Measurements from ENCODE around the gene CERK. TPM values are rescaled to one million over a fixed set of nuclear protein-coding genes. Genes with fewer than 3 reads are reported as not detected.

The CERK gene
- total RNA-seq, 1 experiment from 2014 or later, result 30.9 TPM

DNA sequence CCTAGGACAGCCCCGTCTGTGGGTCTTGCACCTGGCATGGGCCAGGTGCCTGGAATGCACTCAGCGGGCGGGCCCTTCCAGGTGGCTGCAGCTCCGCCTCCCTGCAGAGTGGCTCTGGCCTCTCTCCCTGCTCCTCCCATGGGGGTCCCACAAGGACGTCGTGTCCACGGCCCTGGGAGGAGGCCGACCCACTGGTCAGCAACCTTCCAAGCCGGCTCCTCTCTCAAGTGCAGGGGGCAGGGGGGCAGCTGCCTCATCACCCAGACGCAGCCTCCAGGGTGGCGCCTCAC lies 41.9 kb downstream of the CERK start:
- in situ Hi-C loops (cut with HindIII; ENCODE audit: low pct_unique_long_range_greater_than_20kb, low sequenced_read_pairs), result no loop called here
- Histone ChIP-seq H3K4me1 (ENCODE audit: control insufficient read depth, insufficient read depth, low read length) (no peaks in the 10 kb centered on the region), H3K4me3 (ENCODE audit: low read depth in 2 of 2, low read length in 2 of 2) (no peak overlapping the region), H3K36me3 (ENCODE audit: control insufficient read depth, insufficient read depth, low read length) (no peaks in the 10 kb centered on the region), H3K9me3 (ENCODE audit: control insufficient read depth, insufficient read depth, low read depth, low read length) (no peaks in the 10 kb centered on the region), H3K27me3 (ENCODE audit: control insufficient read depth, insufficient read depth, low read length) (no peaks in the 10 kb centered on the region), H3K27ac (ENCODE audit: low read length) (no peak overlapping the region)
- ATAC-seq (no peak), DNase-seq (ENCODE audit: low read depth, low spot score) (no peak)
- POLR2A ChIA-PET, result no interaction called here
- no peak for TF ChIP-seq POLR2AphosphoS5 (IDR thresholded peaks at IDR 0.05; ENCODE audit: low read depth, low read length)
- TF ChIP-seq, protein P1, sequence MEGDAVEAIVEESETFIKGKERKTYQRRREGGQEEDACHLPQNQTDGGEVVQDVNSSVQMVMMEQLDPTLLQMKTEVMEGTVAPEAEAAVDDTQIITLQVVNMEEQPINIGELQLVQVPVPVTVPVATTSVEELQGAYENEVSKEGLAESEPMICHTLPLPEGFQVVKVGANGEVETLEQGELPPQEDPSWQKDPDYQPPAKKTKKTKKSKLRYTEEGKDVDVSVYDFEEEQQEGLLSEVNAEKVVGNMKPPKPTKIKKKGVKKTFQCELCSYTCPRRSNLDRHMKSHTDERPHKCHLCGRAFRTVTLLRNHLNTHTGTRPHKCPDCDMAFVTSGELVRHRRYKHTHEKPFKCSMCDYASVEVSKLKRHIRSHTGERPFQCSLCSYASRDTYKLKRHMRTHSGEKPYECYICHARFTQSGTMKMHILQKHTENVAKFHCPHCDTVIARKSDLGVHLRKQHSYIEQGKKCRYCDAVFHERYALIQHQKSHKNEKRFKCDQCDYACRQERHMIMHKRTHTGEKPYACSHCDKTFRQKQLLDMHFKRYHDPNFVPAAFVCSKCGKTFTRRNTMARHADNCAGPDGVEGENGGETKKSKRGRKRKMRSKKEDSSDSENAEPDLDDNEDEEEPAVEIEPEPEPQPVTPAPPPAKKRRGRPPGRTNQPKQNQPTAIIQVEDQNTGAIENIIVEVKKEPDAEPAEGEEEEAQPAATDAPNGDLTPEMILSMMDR (IDR thresholded peaks at IDR 0.05), result no peak
- TF ChIP-seq TCF7L2 (IDR thresholded peaks at IDR 0.05; ENCODE audit: low read depth, low read length), result no peak
- no peak for TF ChIP-seq SIN3A (IDR thresholded peaks at IDR 0.05; ENCODE audit: borderline replicate concordance, insufficient read depth, low read depth, low read length)
- TF ChIP-seq, protein P2, sequence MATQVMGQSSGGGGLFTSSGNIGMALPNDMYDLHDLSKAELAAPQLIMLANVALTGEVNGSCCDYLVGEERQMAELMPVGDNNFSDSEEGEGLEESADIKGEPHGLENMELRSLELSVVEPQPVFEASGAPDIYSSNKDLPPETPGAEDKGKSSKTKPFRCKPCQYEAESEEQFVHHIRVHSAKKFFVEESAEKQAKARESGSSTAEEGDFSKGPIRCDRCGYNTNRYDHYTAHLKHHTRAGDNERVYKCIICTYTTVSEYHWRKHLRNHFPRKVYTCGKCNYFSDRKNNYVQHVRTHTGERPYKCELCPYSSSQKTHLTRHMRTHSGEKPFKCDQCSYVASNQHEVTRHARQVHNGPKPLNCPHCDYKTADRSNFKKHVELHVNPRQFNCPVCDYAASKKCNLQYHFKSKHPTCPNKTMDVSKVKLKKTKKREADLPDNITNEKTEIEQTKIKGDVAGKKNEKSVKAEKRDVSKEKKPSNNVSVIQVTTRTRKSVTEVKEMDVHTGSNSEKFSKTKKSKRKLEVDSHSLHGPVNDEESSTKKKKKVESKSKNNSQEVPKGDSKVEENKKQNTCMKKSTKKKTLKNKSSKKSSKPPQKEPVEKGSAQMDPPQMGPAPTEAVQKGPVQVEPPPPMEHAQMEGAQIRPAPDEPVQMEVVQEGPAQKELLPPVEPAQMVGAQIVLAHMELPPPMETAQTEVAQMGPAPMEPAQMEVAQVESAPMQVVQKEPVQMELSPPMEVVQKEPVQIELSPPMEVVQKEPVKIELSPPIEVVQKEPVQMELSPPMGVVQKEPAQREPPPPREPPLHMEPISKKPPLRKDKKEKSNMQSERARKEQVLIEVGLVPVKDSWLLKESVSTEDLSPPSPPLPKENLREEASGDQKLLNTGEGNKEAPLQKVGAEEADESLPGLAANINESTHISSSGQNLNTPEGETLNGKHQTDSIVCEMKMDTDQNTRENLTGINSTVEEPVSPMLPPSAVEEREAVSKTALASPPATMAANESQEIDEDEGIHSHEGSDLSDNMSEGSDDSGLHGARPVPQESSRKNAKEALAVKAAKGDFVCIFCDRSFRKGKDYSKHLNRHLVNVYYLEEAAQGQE (IDR thresholded peaks at IDR 0.05; ENCODE audit: insufficient read depth in 1 of 2, low read depth in 2 of 2, low read length in 1 of 2), result no peak
- intact Hi-C loops (cut with micrococcal nuclease; ENCODE audit: unreplicated experiment), result no loop called here
- CTCF ChIA-PET, result no interaction called here
- no TSS peak for BruUV-seq (replicated peaks)

DNA sequence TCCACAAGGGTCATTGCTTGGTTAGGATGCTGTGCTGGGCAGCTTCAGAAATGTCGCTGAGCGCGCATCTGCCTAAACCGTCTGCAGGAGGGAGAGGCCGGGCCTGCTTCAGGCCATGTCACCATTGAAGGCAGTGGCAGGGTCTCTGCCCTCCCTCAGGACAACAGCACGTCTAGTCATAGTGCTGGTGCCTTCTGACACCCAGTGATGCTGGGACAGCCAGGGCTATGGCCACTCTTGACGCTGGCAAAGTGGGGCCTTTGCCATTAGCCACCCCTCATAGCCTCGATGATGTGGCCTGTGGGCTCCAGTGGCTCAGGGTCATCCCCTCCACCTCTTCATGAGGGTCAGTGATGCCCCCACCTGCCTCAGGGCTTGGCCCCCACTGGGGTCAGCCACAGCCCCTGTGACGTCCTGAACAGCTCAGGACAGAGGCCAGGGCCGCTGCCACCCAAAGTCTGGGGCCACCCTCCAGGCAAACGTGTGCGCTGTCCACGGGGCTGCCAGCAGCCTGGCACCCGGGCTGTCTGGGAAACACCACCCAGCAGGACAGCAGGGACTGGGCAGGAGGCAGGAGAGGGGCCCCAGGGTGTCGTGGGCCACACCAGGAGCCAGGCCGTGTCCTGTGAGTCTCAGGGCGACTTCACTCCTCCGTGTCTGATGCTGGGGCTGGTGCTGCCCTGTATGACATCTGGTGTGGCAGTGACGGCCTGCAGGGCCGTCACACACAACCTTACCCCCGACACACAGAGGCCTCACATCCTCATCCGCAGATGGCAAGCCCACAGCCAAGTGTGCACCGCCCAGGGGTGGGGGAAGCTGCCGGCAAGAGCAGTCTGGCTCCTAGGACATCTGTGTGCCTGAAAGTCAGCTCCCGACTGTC lies 42.5 kb downstream of the CERK start:
- no peaks in the 10 kb centered on the region for H3K9me3 ChIP-seq (ENCODE audit: control insufficient read depth, insufficient read depth, low read depth, low read length)
- H3K4me1 ChIP-seq (ENCODE audit: control insufficient read depth, insufficient read depth, low read length), result no peaks in the 10 kb centered on the region
- no peak overlapping the region for H3K27ac ChIP-seq (ENCODE audit: low read length)
- CTCF ChIA-PET, result no interaction called here
- no TSS peak for BruUV-seq (replicated peaks)
- no peak; the same call in 1 of the 2 replicates for ATAC-seq
- no peak overlapping the region for H3K4me3 ChIP-seq (ENCODE audit: low read depth in 2 of 2, low read length in 2 of 2)
- H3K27me3 ChIP-seq (ENCODE audit: control insufficient read depth, insufficient read depth, low read length), result no peaks in the 10 kb centered on the region
- H3K36me3 ChIP-seq (ENCODE audit: control insufficient read depth, insufficient read depth, low read length), result no peaks in the 10 kb centered on the region
- intact Hi-C loops (cut with micrococcal nuclease; ENCODE audit: unreplicated experiment) (no loop called here), in situ Hi-C loops (cut with HindIII; ENCODE audit: low pct_unique_long_range_greater_than_20kb, low sequenced_read_pairs) (no loop called here)
- DNase-seq (ENCODE audit: low read depth, low spot score), result no peak
- TF ChIP-seq, protein P1 (IDR thresholded peaks at IDR 0.05), result no peak
- POLR2A ChIA-PET, result no interaction called here
